ENCODE data around the gene MYO1D.
"Not testable (repeated sequence)": the region's sequence is repeated elsewhere in the genome, so short reads cannot be mapped to it uniquely, and the experiment has no call there.

The MYO1D gene

DNA sequence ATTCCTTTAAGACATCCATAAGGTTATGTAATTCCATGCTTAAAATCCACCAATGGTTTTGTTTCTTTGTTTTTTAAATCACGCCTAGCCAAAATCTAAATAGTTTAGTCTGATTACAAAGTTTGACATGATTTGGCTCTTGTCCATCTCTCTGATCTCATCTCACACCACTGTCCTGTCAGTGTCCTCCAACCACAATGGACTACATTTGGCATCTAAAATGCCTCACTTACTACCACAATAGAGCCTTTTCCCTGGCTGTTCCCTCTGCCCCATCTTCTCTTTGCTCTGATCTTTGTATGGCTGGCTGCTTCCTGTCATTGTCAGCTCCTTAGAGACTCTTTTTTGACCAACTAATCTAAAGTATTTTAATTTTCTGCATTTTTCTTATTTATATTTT, 157.2 kb downstream of the MYO1D start:
- H3K4me3 ChIP-seq (IDR thresholded peaks at IDR 0.05; ENCODE audit: insufficient read depth, low read depth, low read length), result no peak overlapping the region
- H3K36me3 ChIP-seq (ENCODE audit: insufficient read depth), result no peaks in the 10 kb centered on the region
- no peak overlapping the region for H3K4me2 ChIP-seq
- no peak overlapping the region for H2AFZ ChIP-seq (ENCODE audit: low read depth)
- H3K27ac ChIP-seq, result no peak overlapping the region
- no peaks in the 10 kb centered on the region for H4K20me1 ChIP-seq (ENCODE audit: insufficient read depth)
- TF ChIP-seq, protein P1, sequence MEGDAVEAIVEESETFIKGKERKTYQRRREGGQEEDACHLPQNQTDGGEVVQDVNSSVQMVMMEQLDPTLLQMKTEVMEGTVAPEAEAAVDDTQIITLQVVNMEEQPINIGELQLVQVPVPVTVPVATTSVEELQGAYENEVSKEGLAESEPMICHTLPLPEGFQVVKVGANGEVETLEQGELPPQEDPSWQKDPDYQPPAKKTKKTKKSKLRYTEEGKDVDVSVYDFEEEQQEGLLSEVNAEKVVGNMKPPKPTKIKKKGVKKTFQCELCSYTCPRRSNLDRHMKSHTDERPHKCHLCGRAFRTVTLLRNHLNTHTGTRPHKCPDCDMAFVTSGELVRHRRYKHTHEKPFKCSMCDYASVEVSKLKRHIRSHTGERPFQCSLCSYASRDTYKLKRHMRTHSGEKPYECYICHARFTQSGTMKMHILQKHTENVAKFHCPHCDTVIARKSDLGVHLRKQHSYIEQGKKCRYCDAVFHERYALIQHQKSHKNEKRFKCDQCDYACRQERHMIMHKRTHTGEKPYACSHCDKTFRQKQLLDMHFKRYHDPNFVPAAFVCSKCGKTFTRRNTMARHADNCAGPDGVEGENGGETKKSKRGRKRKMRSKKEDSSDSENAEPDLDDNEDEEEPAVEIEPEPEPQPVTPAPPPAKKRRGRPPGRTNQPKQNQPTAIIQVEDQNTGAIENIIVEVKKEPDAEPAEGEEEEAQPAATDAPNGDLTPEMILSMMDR (conservative IDR thresholded peaks at IDR 0.05; ENCODE audit: low read depth, low read length), result no peak
- H3K27me3 ChIP-seq (ENCODE audit: insufficient read depth, low read depth), result no peaks in the 10 kb centered on the region
- H3K9ac ChIP-seq, result no peak overlapping the region
- no peaks in the 10 kb centered on the region for H3K79me2 ChIP-seq (ENCODE audit: insufficient read depth, low read depth)
- H3K4me1 ChIP-seq (ENCODE audit: low read depth, poor library complexity, severe bottlenecking), result no peaks in the 10 kb centered on the region

DNA sequence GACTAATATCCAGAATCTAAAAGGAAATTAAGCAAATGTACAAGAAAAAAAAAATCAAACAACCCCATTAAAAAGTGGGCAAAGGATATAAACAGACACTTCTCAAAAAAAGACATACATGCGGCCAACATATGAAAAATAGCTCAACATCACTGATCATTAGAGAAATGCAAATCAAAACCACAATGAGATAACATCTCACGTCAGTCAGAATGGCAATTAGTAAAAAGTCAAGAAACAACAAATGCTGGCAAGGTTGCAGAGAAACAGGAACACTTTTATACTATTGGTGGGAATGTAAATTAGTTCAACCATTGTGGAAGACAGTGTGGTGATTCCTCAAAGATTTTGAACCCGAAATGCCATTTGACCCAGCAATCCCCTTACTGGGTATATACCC, 162.0 kb downstream of the MYO1D start:
- not testable (repeated sequence) for H3K4me3 ChIP-seq (IDR thresholded peaks at IDR 0.05; ENCODE audit: insufficient read depth, low read depth, low read length); H3K9ac ChIP-seq; H3K27me3 ChIP-seq (ENCODE audit: insufficient read depth, low read depth); H3K36me3 ChIP-seq (ENCODE audit: insufficient read depth); H3K27ac ChIP-seq; H4K20me1 ChIP-seq (ENCODE audit: insufficient read depth); H2AFZ ChIP-seq (ENCODE audit: low read depth); H3K4me1 ChIP-seq (ENCODE audit: low read depth, poor library complexity, severe bottlenecking); H3K79me2 ChIP-seq (ENCODE audit: insufficient read depth, low read depth); H3K4me2 ChIP-seq

DNA sequence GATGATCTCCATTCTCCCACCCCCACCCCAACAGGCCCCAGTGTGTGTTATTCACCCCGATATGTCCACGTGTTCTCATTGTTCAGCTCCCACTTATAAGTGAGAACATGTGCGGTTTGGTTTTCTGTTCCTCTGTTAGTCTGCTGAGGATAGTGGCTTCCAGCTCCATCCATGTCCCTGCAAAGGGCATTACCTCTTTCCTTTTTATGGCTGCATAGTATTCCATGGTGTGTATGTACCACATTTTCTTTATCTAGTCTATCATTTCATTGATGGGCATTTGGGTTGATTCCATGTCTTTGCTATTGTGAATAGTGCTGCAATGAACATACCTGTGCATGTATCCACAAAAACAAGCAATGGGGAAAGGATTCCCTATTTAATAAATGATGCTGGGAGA, 162.7 kb downstream of the MYO1D start:
- H3K4me2 ChIP-seq; H2AFZ ChIP-seq (ENCODE audit: low read depth); H3K36me3 ChIP-seq (ENCODE audit: insufficient read depth); H3K9ac ChIP-seq; H3K4me3 ChIP-seq (IDR thresholded peaks at IDR 0.05; ENCODE audit: insufficient read depth, low read depth, low read length); H3K27me3 ChIP-seq (ENCODE audit: insufficient read depth, low read depth); H4K20me1 ChIP-seq (ENCODE audit: insufficient read depth); H3K27ac ChIP-seq; H3K79me2 ChIP-seq (ENCODE audit: insufficient read depth, low read depth); H3K4me1 ChIP-seq (ENCODE audit: low read depth, poor library complexity, severe bottlenecking): not testable (repeated sequence)

DNA sequence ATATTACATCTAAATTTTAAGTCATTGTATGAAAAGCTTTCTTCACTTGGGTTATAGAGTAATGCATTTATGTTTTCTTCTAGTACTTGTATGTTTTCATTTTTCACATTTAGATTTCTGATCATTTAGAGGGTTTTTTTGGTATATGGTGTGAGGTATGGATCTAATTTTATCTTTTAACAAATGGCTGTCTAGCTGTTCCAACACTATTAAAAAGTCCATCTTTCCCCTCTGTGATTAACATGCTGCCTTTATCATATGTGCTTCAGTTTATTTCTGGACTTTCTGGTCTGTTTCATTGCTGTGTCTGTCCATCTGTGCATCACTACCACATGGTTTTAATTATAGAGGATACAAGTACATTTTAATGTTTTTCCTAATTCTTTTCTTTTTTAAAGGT, 163.8 kb downstream of the MYO1D start:
- H3K36me3 ChIP-seq (ENCODE audit: insufficient read depth), result no peaks in the 10 kb centered on the region
- H4K20me1 ChIP-seq (ENCODE audit: insufficient read depth), result no peaks in the 10 kb centered on the region
- H3K4me1 ChIP-seq (ENCODE audit: low read depth, poor library complexity, severe bottlenecking), result no peaks in the 10 kb centered on the region
- no peak overlapping the region for H3K27ac ChIP-seq
- H3K79me2 ChIP-seq (ENCODE audit: insufficient read depth, low read depth), result no peaks in the 10 kb centered on the region
- no peak overlapping the region for H3K9ac ChIP-seq
- H3K4me2 ChIP-seq, result no peak overlapping the region
- no peaks in the 10 kb centered on the region for H3K27me3 ChIP-seq (ENCODE audit: insufficient read depth, low read depth)
- no peak overlapping the region for H2AFZ ChIP-seq (ENCODE audit: low read depth)
- no peak overlapping the region for H3K4me3 ChIP-seq (IDR thresholded peaks at IDR 0.05; ENCODE audit: insufficient read depth, low read depth, low read length)
- TF ChIP-seq, protein P1 (conservative IDR thresholded peaks at IDR 0.05; ENCODE audit: low read depth, low read length), result no peak

DNA sequence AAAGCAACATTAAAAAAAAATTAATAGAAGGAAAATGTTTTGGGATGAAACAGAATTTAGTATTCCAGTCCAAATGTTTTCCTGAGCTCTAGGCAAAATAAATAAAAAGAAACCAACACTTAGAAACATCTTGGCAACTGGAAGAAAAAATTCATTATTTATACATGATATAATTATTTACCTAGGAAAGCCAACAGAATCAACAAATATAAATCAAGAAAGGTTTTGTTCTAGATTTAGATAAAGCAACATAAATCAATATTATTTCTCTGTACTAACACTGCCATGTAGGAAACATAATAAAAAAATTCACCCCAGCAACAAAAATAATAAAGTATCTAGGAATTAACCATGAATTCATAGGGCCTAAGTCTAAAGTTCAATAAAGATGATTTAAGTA, 167.4 kb downstream of the MYO1D start:
- TF ChIP-seq, protein P1 (conservative IDR thresholded peaks at IDR 0.05; ENCODE audit: low read depth, low read length), result no peak
- Histone ChIP-seq H2AFZ (ENCODE audit: low read depth) (no peak overlapping the region), H3K27me3 (ENCODE audit: insufficient read depth, low read depth) (no peaks in the 10 kb centered on the region), H3K9ac (no peak overlapping the region), H3K27ac (no peak overlapping the region), H3K4me2 (no peak overlapping the region), H3K4me3 (IDR thresholded peaks at IDR 0.05; ENCODE audit: insufficient read depth, low read depth, low read length) (no peak overlapping the region), H3K4me1 (ENCODE audit: low read depth, poor library complexity, severe bottlenecking) (no peaks in the 10 kb centered on the region), H3K79me2 (ENCODE audit: insufficient read depth, low read depth) (no peaks in the 10 kb centered on the region), H4K20me1 (ENCODE audit: insufficient read depth) (no peaks in the 10 kb centered on the region), H3K36me3 (ENCODE audit: insufficient read depth) (no peaks in the 10 kb centered on the region)
